ENCODE results near the gene YWHAQ.

The YWHAQ gene

GRCh38 chr2:9547262-9547991 is 83.4 kb downstream of the YWHAQ start:
- H3K4me3 ChIP-seq (ENCODE audit: low read depth, low read length) = no peak overlapping the region
- in situ Hi-C loops (cut with HindIII; ENCODE audit: low sequenced_read_pairs) = no loop called here
- TF ChIP-seq CTCF (IDR thresholded peaks at IDR 0.05; ENCODE audit: low read depth, low read length, missing control alignments) = no peak
- DNase-seq (ENCODE audit: low read depth) = no peak

- DNase-seq (ENCODE audit: low read depth) = no peak
- no peak overlapping the region for H3K4me3 ChIP-seq (ENCODE audit: low read depth, low read length)
- no peak for TF ChIP-seq CTCF (IDR thresholded peaks at IDR 0.05; ENCODE audit: low read depth, low read length, missing control alignments)
- in situ Hi-C loops (cut with HindIII; ENCODE audit: low sequenced_read_pairs) = no loop called here
These were observed 85.3 kb downstream of the YWHAQ start for GRCh38 chr2:9545502-9545901.

GRCh38 chr2:9543557-9543956 is 87.2 kb downstream of the YWHAQ start:
- TF ChIP-seq CTCF (IDR thresholded peaks at IDR 0.05; ENCODE audit: low read depth, low read length, missing control alignments) = no peak
- in situ Hi-C loops (cut with HindIII; ENCODE audit: low sequenced_read_pairs) = no loop called here
- no peak overlapping the region for H3K4me3 ChIP-seq (ENCODE audit: low read depth, low read length)
- no peak for DNase-seq (ENCODE audit: low read depth)

GRCh38 chr2:9539531-9539930 is 91.3 kb downstream of the YWHAQ start:
- no peak for TF ChIP-seq CTCF (IDR thresholded peaks at IDR 0.05; ENCODE audit: low read depth, low read length, missing control alignments)
- in situ Hi-C loops (cut with HindIII; ENCODE audit: low sequenced_read_pairs) = no loop called here
- no peak for DNase-seq (ENCODE audit: low read depth)
- H3K4me3 ChIP-seq (ENCODE audit: low read depth, low read length) = no peak overlapping the region

GRCh38 chr2:9538000-9538507 is 92.7 kb downstream of the YWHAQ start:
- TF ChIP-seq CTCF (IDR thresholded peaks at IDR 0.05; ENCODE audit: low read depth, low read length, missing control alignments) = no peak
- H3K4me3 ChIP-seq (ENCODE audit: low read depth, low read length) = no peak overlapping the region
- in situ Hi-C loops (cut with HindIII; ENCODE audit: low sequenced_read_pairs) = no loop called here
- peak; percentile 78 for DNase-seq (ENCODE audit: low read depth)

- DNase-seq (ENCODE audit: low read depth) = no peak
- no peak overlapping the region for H3K4me3 ChIP-seq (ENCODE audit: low read depth, low read length)
- in situ Hi-C loops (cut with HindIII; ENCODE audit: low sequenced_read_pairs) = no loop called here
- TF ChIP-seq CTCF (IDR thresholded peaks at IDR 0.05; ENCODE audit: low read depth, low read length, missing control alignments) = no peak
These were observed 94.3 kb downstream of the YWHAQ start for GRCh38 chr2:9536504-9536903.
